Measurements from ENCODE around the gene CLDN9. TPM values are rescaled to one million over a fixed set of nuclear protein-coding genes. Genes with fewer than 3 reads are reported as not detected.

The CLDN9 gene
- total RNA-seq, 2 experiments from 2014 or later: not detected

DNA sequence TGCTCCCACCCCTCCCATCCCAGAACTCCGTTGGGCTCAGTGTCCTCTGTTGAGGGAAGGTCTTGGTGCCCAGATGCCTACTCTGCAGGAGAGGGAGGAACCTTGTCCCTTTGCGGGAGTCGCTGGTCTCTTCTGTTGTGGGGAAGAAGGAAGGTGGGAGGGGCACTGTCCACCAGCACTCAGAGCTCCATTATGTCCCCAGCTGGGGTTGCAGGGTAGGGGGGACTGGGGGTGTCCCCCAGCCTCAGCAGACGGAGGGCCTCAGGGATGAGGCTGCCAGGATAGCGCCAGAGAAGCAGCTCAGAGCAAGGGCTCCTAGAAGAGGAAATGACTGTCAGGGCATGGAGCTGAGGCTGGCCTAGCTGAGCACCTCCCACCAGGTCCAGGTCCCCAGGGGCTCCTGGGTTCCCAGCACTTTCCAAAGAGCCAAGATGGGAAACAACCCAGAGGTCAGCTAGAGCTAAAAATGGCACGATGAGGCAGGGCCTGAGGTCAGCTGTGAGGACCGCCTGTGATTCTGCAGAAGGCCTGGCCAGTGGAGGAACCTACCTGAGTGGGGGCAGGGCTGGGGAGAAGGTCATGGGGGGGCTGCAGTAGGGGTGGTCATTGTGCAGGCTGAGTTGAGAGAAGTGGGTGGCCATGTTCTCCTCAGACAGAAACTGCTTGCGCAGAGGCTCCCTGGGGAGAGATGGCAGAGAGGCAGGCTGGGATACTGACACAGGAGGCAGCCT, 10.1 kb downstream of the CLDN9 start:
- CTCF ChIA-PET: interaction anchor here (0.7 to 6.6 kb wide), 8 partner anchors 8 to 139 kb away, joined by 3 to 80 read pairs (median 4); a partner anchor contains a TSS
- POLR2A ChIA-PET: interaction anchor here (0.9 to 1.7 kb wide), 3 partner anchors 43 to 53 kb away, joined by 3 to 4 read pairs (median 3); partner anchors contain the start of gene IL32

DNA sequence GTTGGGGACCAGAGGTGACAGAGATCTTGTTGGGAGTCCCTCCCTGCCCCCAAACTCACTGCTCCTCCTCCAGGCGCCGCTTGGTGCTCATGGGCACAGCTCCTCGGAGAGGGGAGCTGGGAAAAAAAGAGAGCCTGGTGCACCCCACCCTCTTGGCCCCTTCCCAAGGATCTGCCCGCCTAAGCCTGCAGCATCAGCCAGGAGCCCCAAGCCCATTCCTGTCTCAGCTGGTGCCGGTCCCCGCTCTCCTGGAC, 10.6 kb downstream of the CLDN9 start:
- ChIA-PET POLR2A (interaction anchor here (0.9 to 1.7 kb wide), 3 partner anchors 42 to 53 kb away, joined by 3 to 4 read pairs (median 3); partner anchors contain the start of gene IL32), CTCF (interaction anchor here (0.8 to 6.6 kb wide), 6 partner anchors 8 to 138 kb away, joined by 3 to 80 read pairs (median 6); a partner anchor contains a TSS)

DNA sequence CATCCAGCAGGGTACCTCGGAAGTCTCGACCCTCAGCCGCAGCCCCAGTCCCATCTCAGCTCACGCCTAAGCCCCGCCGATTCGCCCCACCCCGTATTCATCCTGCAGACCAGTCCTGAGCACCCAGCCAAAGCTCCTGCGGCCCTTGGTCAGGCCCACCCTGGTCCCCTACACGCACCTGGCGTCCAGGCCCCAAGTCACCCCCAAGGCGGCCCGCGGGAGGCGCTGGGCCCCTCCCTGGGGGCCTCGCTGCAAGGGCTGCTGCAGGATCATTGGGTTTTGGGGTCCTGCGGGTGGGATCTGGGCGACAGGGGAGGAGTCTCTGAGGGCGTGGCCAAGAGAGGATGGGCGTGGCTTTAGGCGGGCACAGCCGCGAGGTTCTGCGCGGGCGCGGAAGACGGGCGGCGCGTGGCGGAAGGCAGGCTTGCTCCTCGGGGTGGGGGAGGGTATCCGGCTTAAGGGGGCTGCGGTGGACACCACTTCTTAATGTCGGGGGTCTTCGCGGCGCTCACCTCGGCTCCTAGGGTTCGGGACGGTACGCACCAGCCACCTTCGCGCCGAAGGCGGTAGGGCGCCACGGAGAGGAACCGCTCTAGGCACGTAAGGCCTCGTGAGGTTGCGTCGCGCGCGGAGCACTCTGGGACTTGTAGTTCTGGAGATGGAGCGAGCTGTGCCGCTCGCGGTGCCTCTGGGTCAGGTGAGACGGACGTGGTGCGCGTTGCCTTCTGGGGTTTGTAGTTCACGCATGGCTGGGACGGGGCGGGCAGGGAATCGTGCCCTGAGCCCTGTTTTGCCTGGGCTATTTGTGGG, 11.2 kb downstream of the CLDN9 start, which contains the start of the genes HCFC1R1 and THOC6:
TSS of gene HCFC1R1 (minus strand) at position 274 of the 810 bp plus-strand sequence. CDS start at position 273, 1 bp downstream.
TSS of gene THOC6 (plus strand) at position 367 of the 810 bp plus-strand sequence. CDS start at position 659, 292 bp downstream.
- ChIA-PET CTCF (interaction anchor here (0.8 to 6.6 kb wide), 7 partner anchors 7 to 155 kb away, joined by 3 to 80 read pairs (median 4); no protein-coding TSS in a partner anchor), POLR2A (interaction anchor here (0.5 to 1.7 kb wide), 6 partner anchors 14 to 137 kb away, joined by 3 to 15 read pairs (median 4); partner anchors contain the start of gene IL32)

DNA sequence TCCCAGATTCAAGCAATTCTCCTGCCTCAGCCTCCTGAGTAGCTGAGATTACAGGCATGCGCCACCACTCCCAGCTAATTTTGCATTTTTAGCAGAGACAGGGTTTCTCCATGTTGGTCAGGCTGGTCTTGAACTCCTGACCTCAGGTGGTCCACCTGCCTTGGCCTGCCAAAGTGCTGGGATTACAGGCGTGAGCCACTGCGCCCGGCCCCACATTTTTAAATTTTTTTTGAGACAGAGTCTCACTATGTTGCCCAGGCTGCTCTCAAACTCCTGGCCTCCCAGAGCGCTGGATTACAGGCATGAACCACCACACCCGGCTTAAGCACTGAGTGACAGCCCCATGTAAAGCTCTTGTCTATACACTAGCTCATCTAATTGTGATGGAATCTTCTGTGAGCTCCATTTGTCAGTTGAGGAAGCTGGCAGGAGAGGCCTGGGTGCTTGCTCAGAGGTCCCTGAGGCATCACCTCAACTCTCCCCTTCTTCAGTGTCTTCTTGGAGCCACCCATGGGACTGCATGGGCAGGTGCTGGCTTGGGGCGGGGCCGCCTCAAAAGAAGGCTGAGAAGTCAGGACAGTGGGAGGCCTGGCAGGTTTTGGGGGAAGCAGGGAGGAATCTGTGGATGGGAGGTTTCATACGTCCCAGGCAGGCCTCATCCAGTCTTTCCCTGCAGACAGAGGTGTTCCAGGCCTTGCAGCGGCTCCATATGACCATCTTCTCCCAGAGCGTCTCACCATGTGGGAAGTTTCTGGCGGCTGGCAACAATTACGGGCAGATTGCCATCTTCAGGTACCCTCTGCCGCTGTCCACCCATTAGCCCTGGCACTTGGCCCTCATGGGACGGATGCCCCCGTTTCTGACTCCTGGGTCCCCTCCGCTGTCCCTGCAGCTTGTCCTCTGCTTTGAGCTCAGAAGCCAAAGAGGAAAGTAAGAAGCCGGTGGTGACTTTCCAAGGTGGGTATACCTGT, 12.6 kb downstream of the CLDN9 start:
- ChIA-PET CTCF (interaction anchor here (0.9 to 3.1 kb wide), 5 partner anchors 8 to 157 kb away, joined by 3 to 10 read pairs (median 4); no protein-coding TSS in a partner anchor), POLR2A (interaction anchor here (0.6 kb wide), 1 partner anchor 22 kb away, joined by 7 read pairs; no protein-coding TSS in a partner anchor)

DNA sequence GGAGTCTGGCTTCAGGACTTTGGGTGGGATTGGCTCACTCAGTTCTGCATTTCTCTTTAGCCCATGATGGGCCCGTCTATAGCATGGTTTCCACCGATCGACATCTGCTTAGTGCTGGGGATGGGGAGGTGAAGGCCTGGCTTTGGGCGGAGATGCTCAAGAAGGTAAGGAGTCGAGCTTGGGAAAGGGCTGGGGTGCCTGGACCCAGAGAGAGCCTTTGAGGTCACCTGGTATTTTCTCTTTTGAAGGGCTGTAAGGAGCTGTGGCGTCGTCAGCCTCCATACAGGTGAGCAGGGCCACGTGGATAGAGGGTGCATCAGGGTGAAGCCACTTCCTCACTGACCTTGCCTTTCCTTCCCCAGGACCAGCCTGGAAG, 13.3 kb downstream of the CLDN9 start:
- ChIA-PET CTCF (interaction anchor here (1.7 kb wide), 1 partner anchor 8 kb away, joined by 4 read pairs; no protein-coding TSS in a partner anchor), POLR2A (no interaction called here)

DNA sequence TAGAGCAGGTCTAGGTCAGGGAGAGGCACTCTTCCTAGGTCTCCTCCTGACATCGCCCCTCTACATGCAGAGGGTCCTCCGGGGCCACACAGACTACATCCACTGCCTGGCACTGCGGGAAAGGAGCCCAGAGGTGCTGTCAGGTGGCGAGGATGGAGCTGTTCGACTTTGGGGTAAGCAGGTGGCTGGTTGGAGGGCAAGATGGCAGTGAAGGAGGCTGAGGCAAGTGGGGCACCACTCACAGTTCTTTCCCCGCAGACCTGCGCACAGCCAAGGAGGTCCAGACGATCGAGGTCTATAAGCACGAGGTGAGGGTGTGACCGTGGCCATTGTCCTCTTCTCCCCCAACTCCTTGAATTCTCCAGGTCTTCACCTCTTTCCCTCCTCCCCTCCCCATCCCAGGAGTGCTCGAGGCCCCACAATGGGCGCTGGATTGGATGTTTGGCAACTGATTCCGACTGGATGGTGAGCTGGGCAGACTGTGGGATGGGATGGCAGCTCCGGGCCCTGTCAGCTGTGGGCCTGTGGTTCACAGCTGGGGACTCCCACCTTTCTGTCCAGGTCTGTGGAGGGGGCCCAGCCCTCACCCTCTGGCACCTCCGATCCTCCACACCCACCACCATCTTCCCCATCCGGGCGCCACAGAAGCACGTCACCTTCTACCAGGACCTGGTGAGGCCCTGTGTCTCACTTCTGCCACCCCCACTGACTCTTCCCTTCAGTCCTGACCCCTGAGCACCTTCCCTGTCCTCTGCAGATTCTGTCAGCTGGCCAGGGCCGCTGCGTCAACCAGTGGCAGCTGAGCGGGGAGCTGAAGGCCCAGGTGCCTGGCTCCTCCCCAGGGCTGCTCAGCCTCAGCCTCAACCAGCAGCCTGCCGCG, 14.1 kb downstream of the CLDN9 start:
- CTCF ChIA-PET: interaction anchor here (0.9 to 8.9 kb wide), 12 partner anchors 6 to 159 kb away, joined by 3 to 80 read pairs (median 10); partner anchors contain the start of genes CLDN6, HCFC1R1, THOC6 and TNFRSF12A
- POLR2A ChIA-PET: no interaction called here

DNA sequence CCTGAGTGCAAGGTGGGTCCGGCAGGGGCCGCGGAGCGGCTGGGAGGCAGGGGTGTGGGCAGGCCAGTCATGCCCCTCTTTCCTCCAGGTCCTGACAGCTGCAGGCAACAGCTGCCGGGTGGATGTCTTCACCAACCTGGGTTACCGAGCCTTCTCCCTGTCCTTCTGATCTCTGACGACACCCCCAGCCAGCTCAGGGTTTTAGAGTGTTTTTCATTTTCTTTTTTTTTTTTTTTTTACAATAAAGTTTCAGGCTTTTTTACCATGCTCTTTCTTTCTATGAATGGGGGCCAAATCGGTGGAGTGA, 14.7 kb downstream of the CLDN9 start:
- POLR2A ChIA-PET: interaction anchor here (0.6 to 0.9 kb wide), 4 partner anchors 57 to 131 kb away, joined by 3 to 4 read pairs (median 4); partner anchors contain the start of gene ZNF213

DNA sequence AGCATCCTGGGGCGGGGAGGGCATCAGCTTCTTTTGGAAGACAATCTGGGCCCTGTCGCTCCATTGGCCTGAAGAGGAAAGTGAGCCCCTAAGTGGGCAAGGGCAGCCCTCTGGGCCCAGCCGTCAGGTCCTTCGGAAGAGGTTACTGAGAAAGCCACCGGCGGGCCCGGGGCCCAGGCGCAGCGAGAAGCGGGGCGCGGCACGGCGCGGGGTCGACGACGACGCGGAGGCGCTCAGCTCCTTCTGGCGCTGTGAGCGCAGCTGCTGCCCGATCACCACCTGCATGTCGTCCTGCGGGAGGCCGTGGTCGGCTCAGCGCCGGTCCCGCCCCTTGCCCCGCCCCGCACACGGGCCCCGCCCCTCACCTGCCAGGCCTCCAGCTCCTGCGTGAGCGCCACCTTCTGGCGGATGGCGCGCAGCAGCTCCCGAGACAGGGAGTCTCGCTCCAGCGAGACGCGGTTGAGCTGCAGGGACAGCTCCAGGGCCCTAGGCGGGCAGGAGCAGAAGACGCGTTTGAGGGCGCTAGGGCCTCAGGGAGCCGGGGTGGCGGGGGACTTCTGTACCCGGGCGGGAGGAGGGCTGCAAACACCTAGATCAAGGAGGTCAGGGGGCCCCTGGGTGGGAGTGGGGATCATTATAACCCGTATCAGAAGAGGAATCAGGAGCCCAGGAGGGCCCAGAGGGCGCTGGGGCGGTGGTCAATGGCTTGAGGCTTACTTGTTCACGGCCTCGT, 15.4 kb downstream of the CLDN9 start:
- CTCF ChIA-PET: interaction anchor here (0.9 to 8.9 kb wide), 23 partner anchors 7 to 160 kb away, joined by 3 to 80 read pairs (median 5); partner anchors contain the start of genes CLDN6, HCFC1R1, MMP25 and THOC6
- POLR2A ChIA-PET: interaction anchor here (0.6 to 1.5 kb wide), 7 partner anchors 11 to 130 kb away, joined by 3 to 6 read pairs (median 4); partner anchors contain the start of gene ZNF213

More for the DNA sequence above, 14.7 kb downstream of the CLDN9 start:
- CTCF ChIA-PET: interaction anchor here (0.9 to 8.9 kb wide), 20 partner anchors 7 to 159 kb away, joined by 3 to 80 read pairs (median 6); partner anchors contain the start of genes CLDN6, HCFC1R1, MMP25 and THOC6

DNA sequence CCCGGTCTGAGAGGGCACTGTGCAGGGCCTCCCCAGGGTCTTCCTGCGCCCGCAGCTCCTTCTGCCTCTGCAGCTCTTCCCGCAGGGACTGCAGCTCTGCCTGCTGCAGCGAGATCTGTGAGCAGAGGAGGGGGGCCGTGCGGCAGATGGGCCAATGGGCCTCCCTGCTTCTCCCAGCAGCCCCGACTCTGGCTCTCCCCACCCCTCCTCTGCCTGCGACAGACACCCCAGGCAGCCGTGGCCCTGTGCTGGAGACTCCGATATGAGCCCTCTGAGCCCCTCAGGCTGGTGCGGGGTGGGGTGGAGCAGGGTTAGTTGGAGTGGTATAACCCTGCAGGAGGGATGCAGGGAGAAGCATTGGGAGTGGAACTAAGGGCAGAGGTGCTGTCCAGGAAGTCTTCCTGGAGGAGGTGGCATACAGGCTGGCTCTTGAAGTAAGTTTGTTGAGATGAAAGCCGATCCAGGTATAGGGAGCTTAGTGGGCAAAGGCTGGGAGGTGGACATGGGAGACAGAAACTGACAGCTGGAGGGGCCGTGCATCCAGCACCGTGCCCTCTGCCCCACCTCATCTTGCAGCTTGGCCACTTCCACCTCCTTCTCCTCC, 16.1 kb downstream of the CLDN9 start:
- CTCF ChIA-PET: interaction anchor here (1.0 to 8.9 kb wide), 20 partner anchors 8 to 147 kb away, joined by 3 to 80 read pairs (median 7); partner anchors contain the start of genes CLDN6, HCFC1R1, MMP25 and THOC6

DNA sequence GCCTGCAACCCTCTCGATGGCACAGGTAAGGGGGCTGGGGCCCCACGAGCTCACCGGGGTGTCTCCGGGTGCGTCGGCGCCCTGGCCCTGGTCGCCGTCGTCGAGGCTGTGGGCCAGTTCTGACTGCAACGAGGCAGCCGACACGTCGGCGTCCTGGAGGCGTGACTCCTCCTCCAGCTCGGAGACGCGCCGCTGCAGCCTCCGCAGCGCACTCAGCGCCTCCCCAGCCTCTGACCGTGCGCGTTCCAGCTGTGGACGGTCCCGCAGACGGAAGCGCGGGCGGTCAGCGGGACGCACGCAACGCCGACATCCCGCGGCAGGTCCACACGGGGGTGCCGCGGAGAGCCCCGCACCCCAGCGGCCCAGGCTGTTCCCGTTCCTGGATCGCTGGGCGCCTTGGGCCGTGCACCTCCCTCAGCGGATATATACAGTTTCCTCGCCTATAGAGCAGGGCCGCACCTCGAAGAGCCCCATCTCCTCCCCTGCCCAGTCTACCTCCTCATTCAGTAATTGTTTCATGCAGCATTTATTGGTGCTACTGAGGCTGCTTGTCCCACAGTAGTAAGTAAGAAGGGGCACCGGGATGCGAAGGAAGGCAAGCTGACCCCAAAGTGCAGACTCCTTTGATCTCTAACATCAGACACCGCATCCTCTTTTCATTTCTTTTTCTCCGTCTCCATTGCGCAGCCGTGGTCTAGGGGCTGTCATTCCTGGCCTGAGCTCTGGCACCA, 16.9 kb downstream of the CLDN9 start:
- ChIA-PET POLR2A (interaction anchor here (1.2 to 1.5 kb wide), 2 partner anchors 10 to 37 kb away, joined by 6 read pairs; partner anchors contain the start of gene TNFRSF12A), CTCF (interaction anchor here (0.8 to 8.9 kb wide), 11 partner anchors 9 to 138 kb away, joined by 3 to 80 read pairs (median 16); partner anchors contain the start of genes CLDN6, HCFC1R1, THOC6 and TNFRSF12A)

More for the DNA sequence above, 16.1 kb downstream of the CLDN9 start:
- POLR2A ChIA-PET: interaction anchor here (0.9 to 1.5 kb wide), 4 partner anchors 9 to 38 kb away, joined by 3 to 6 read pairs (median 5); partner anchors contain the start of gene TNFRSF12A

DNA sequence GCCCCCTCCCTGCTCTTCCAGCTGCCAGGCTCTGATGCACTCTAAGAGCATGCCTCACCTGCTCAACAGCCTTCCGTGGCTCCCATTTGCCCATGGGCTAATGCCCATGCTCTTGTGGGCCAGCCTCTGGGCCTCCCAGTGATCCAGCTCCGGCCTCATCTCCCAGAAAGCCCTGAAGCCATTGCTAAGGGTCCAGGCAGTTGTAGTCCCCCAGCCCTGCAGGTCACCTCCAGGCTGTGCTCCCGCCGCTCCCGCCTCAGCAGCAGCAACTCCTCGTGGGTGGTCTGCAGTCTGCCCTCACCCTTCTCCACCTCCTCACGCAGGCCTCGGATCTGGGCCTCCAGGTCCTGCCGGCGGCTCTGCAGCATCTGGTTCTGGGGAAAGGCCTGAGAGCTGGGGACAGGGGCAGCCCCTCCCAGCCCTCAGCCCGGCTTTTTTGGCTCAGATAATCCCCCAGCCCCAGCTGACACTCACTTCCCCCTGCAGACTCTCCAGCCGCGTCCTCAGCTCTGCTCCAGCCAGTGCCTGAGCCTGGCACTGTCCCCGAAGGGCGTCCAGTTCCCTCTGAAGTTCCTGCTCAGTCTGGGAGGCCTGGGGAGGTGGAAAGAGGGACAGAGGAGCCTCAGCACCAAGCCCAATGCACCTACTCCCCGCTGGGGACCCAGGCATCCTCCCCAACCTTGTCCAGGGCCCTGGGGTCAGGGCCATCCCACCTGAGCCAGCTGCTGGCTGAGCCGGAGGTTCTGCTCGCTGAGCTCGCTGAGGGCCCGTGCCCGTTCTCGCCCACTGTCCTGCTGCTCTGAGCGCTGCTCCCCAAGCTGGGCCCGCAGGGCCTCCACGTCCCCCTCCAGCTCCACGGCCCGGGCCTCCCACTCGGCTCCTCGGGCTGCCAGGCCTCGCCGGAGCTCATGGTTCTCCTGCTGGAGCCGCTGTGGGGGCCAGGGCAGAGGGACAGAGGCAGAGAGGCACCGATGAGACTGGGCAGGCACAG, 17.8 kb downstream of the CLDN9 start:
- ChIA-PET POLR2A (interaction anchor here (1.2 to 1.5 kb wide), 2 partner anchors 10 to 36 kb away, joined by 6 read pairs; partner anchors contain the start of gene TNFRSF12A), CTCF (interaction anchor here (1.1 to 8.9 kb wide), 18 partner anchors 10 to 142 kb away, joined by 4 to 80 read pairs (median 7); partner anchors contain the start of genes CLDN6, HCFC1R1, IL32 and MMP25)

DNA sequence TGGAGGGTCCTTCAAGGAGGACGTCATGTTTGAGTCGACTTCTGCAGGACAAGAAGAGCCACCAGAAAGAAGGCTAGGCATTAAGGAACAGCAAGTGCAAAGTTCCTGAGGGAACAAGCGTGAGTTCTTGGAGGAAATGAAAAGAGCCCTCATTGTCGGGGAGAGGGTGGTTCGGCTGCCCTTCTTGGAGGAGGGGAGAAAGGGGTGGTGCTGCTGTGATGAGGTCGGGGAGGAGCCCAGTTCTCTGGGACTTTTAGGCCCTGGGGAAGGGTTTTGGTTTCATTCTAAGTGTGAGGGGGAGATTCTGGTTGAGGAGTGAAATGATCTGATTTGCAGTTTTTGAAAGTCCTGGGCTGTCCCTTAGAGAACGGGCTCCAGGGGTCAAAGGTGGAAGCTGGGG, 19.9 kb downstream of the CLDN9 start:
- CTCF ChIA-PET: interaction anchor here (0.9 to 8.9 kb wide), 12 partner anchors 10 to 150 kb away, joined by 3 to 80 read pairs (median 21); partner anchors contain the start of genes CLDN6, FLYWCH2, HCFC1R1 and IL32
- POLR2A ChIA-PET: no interaction called here

DNA sequence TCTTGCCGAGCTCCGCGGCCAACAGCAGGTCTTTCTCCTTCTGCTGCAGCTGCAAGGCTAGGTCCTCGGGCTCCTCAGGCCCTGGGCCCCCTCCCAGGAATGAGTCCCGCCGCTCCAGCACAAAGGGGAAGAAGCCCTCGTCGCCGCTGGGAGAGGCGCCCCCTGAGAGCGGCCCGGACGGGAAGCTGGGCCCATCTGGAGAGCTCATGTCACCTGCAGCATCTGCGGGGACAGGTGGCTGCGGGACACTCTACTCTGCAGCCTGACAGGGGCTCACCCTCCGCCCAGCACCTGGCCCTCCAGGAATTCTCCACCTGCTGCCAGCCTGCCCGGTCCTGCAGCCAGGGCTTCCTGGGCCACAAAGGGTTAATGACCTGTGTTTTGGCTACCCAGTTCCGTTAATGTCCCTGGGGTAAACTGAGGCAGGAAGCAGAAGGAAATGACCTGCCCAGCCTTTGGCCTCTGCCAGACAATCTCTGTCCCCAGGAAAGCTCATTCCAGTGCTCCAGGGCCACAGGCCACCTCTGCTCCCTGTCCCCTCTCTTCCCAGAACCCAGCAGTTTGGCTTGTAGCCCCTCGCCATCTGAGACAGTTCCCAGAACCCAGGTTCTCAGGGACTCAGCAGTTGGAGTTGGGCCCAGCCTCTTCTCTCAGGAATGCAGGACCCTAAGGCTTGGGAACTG, 22.7 kb downstream of the CLDN9 start:
- ChIA-PET CTCF (interaction anchor here (0.9 to 8.9 kb wide), 3 partner anchors 15 to 94 kb away, joined by 3 to 80 read pairs (median 3); partner anchors contain the start of genes CLDN6, HCFC1R1, THOC6 and TNFRSF12A), POLR2A (no interaction called here)
